Epithelial cell of proximal tubule (primary cell): ENCODE measurements around the gene KAT7. TPM values are rescaled to one million over a fixed set of nuclear protein-coding genes. Genes with fewer than 3 reads are reported as not detected.
A peak's percentile ranks its signal among the peaks of the same experiment; 100 is the strongest.

ENCODE experiments used
- DNase-seq: peaks from one replicate; pipeline ENCODE4 v3.0.0-alpha.2; 2011; ENCODE audit warnings: low read depth
- H3K4me3 ChIP-seq: 2 replicates; pipeline ENCODE4 v1.5.1; 2011; ENCODE audit warnings: low read depth, mild to moderate bottlenecking, low read length
- total RNA-seq: library from RNA; depleted of rRNA; stranded (reverse); fragments of >200 nt; gene quantifications from 2 replicates; pipeline ENCODE4 v1.2.3, GENCODE V29; 2015
- TF ChIP-seq, protein P1 (sequence below): conservative IDR thresholded peaks from 2 replicates; pipeline ENCODE4 v1.5.1; 2012; ENCODE audit warnings: low read depth, mild to moderate bottlenecking, low read length

KAT7 gene
- total RNA-seq, 1 donor from 2014 or later, result 20.9 TPM

DNA sequence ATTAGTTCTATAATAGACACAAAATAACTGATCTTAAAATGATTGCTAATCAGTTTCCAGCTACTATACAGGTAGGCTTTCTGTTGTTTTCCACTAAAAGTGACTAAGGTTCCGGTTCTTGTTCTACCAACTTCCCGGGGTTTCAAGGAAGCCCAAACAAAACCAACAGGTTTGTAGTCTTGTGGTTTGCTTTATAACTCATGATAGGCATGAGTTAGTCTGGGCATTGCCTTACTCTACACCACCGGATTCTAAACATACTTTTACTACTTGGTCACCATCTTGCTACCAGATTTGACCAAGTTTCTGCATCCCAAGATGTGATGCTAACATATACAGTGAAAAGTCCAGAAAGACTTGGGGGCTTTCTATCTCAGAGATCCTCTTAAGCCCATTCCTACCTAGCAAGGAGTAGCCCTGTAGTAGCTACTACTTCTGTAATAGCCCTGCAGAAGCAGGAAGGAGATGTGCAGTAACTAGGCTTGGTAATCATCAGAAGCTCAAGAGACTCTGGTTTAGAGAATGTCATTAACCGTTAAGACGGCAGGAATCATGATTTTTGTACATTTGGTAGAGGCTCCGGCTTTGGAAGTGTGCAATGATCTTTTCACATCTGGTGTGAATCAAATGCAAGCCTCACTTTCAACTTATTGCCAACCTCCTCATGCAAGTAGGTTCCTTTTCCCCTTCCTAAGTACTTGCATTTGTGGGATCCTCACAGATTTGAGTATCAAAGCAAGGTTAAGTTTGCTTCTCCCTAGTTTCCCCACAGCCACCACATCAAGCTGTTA lies 26.1 kb upstream of the KAT7 start:
- peak overlapping the region; percentile 78 for H3K4me3 ChIP-seq
- TF ChIP-seq, protein P1, sequence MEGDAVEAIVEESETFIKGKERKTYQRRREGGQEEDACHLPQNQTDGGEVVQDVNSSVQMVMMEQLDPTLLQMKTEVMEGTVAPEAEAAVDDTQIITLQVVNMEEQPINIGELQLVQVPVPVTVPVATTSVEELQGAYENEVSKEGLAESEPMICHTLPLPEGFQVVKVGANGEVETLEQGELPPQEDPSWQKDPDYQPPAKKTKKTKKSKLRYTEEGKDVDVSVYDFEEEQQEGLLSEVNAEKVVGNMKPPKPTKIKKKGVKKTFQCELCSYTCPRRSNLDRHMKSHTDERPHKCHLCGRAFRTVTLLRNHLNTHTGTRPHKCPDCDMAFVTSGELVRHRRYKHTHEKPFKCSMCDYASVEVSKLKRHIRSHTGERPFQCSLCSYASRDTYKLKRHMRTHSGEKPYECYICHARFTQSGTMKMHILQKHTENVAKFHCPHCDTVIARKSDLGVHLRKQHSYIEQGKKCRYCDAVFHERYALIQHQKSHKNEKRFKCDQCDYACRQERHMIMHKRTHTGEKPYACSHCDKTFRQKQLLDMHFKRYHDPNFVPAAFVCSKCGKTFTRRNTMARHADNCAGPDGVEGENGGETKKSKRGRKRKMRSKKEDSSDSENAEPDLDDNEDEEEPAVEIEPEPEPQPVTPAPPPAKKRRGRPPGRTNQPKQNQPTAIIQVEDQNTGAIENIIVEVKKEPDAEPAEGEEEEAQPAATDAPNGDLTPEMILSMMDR, result no peak
- DNase-seq, result no peak

DNA sequence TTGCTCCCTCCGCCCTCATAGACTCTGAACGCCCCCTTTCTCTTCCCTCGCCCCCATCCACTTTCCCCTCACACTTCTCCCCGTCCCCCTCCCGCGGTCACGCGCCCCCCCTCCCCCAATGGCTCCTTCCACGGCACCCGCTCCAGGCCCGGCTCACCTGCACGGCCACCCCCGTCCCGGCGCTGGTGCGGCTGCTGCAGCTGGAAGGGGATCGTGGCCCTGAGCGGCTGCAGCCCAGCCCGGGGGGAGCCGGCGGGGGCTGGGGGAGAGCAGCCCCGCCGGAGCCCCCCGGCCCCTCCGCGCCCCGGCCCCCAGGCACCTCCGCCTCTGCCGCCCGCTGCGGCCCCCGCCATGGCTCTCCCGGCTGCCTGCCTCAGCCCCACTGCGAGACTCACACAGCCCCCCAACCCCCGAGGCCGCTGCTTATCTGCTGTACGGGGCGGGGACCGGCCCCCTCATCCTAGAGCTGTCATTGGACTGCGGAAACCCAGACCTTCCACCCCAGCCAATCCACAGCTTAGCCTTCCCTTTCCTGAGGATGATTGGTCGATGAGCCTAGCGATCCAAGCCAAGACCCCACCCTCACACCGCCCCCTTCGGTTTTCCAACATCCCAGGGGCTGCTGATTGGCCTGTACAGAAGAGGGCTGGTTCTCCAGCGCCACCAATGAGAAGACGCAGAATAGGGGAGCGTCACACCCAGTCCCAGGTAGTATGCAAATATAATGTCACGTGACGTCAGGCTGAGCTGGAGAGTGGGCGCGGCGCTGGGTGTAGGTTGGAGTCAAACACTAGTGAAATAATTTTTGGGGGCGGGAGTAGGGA lies 24.5 kb upstream of the KAT7 start, which contains the start of gene FAM117A:
TSS of gene FAM117A (minus strand) at position 397 of the 824 bp plus-strand sequence. CDS start at position 353, 44 bp downstream.
- peak; percentile 95 for DNase-seq
- TF ChIP-seq, protein P1, result no peak
- H3K4me3 ChIP-seq, result peak within 1 kb of the TSS; percentile 78

DNA sequence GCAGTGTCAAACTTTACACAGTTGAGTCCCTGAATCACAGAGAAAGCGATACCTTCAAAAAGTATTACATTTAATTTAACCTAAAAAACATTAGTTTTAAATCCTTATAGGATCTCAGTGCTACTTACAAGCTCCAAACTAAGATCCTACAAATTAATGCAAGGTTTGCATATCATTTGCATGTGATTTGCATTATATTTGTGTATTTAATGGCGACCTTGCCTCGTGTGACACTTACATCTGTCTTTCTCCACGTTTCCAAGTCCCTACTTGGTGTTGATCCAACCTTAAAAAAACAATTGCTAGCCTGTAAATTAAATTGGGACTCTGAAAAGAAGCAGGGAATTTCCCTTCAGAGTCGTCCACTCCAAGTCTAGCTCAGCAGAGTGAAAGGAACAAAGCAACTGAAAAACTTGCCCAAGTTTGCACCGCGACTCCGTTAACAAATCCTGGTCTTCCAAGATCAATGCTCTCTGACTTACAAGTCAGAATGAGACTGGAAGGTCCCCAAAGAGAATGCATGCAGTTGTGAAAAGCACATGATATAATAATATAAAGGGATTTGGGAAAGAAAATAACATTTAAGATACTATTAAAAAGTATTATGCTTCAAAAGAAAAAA lies 23.8 kb upstream of the KAT7 start:
- no peak for DNase-seq
- peak overlapping the region; percentile 20 for H3K4me3 ChIP-seq
- TF ChIP-seq, protein P1, result no peak

DNA sequence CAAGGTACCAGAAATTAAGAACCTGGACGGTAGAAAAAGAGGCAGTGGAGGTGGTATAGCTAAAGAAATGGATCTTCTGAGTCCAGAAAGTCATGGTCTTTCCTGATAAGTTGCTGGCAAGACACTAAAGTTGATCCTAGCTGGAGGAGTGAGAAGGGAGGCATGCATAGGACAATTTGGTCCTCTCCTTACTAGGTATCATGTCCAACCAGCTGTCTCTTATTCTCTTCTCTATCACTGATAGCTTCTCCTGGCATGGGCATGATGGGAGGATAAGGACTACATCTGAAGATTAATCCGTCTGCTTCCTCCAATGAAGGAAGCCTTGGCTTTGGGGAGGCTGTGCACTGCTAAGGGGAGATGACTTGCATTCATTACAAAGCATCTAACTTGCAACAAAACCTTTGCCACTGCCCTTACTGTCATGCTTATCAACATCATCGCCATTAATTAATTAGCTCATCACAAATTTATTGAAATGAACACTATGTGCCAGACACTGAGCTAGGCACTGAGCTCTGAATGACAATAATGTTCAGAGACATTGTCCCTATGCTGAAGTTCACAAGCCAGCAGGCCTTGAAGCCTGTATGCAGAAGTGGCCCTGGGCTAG lies 21.5 kb upstream of the KAT7 start:
- no peak overlapping the region for H3K4me3 ChIP-seq
- TF ChIP-seq, protein P1, result no peak
- DNase-seq, result no peak

DNA sequence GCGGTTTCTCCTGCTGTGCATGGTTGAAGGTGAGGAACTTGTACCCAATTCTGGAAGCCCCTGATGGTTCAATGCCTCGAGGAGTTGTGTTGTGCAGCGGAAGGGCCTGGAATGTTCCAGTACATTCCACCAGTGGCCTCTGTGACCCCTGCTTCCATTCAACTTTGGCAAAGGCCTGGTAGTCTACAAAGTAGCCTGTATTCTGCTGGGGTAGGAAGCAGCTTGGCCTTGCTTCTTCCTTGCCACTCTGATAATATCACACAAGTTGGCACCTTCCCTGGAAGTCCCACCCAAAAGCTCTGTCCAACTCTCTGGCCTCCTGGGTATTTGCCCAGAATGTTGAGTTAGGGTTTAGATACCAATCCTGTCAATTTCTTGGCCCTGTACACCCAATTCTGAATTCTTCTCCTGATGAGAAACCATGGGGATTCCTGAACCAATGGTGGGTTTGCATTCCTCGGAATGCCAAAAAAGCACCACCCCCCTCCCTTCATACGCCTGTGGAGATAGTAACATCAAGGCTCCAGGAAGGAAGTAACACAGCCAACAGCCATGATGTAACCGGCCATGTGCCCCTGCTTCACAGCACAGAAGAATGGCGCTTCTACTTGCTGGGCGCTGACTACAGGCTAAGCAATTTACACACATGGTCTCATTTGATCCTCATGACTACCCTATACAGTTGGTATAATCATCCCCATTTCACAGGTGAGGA lies 12.8 kb upstream of the KAT7 start:
- TF ChIP-seq, protein P1, result no peak
- DNase-seq, result no peak
- no peak overlapping the region for H3K4me3 ChIP-seq
